C4-2B (cell line): ENCODE measurements around the gene NOC2L.

ENCODE experiments used
- H3K27ac ChIP-seq: fragments of 450-650 bp; 2 replicates; pipeline ENCODE4 v1.5.1; 2017
- CTCF ChIP-seq: fragments of 450-650 bp; conservative IDR thresholded peaks from 2 replicates; pipeline ENCODE4 v1.5.1; 2017; ENCODE audit warnings: mild to moderate bottlenecking
- ZFX ChIP-seq: fragments of 450-650 bp; IDR thresholded peaks from 2 replicates; pipeline ENCODE4 v1.6.1; 2017

Gene NOC2L

GRCh38 chr1:934991-935750, 23.9 kb downstream of the NOC2L start:
- TF ChIP-seq ZFX, result no peak
- TF ChIP-seq CTCF, result no peak
- H3K27ac ChIP-seq, result no peak overlapping the region

GRCh38 chr1:933603-933940, 25.5 kb downstream of the NOC2L start:
- TF ChIP-seq ZFX (no peak), CTCF (no peak)
- H3K27ac ChIP-seq, result peak overlapping the region; percentile 80

- H3K27ac ChIP-seq, result peak overlapping the region; percentile 80
- TF ChIP-seq ZFX, result no peak
- no peak for TF ChIP-seq CTCF
Observed at GRCh38 chr1:932776-933602, 26.1 kb downstream of the NOC2L start.

- peak overlapping the region; percentile 80 for H3K27ac ChIP-seq
Observed at GRCh38 chr1:932173-932510, 26.9 kb downstream of the NOC2L start.

GRCh38 chr1:931380-932172, 27.5 kb downstream of the NOC2L start:
- TF ChIP-seq CTCF, result no peak
- TF ChIP-seq ZFX, result no peak
- no peak overlapping the region; the same call in 1 of the 2 replicates for H3K27ac ChIP-seq

More at GRCh38 chr1:932173-932510, 26.9 kb downstream of the NOC2L start:
- no peak for TF ChIP-seq CTCF
- no peak for TF ChIP-seq ZFX

- no peak overlapping the region for H3K27ac ChIP-seq
Observed at GRCh38 chr1:930633-931138, 28.4 kb downstream of the NOC2L start.

More at GRCh38 chr1:930633-931138, 28.4 kb downstream of the NOC2L start:
- TF ChIP-seq CTCF (no peak), ZFX (no peak)
